Medulla oblongata (tissue), 1 donor: ENCODE measurements around the gene PRELP.

Experiments
- DNase-seq: peaks from one replicate; pipeline ENCODE4 v3.0.0-alpha.2; 2015; ENCODE audit errors: extremely low spot score

PRELP gene

DNA sequence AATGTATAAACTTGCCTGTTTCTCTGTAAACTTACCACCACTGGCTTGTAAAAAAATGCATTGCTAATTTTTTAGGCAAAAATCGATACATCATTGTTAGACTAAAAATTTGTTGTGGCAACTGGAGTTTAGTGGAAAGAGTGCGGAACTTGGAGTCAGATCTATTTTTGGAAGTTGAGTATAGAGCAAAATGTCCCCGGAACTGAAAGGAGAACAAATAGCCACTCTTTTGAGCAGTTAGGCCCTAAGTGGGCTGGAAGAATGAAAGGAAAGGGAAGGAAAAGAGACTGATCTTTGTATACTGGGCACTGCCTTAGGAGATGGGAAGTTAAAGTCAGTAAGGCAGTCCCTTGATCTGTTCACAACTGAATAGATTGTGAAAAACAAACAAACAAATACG lies 48.5 kb downstream of the PRELP start:
- DNase-seq, result peak; percentile 46

DNA sequence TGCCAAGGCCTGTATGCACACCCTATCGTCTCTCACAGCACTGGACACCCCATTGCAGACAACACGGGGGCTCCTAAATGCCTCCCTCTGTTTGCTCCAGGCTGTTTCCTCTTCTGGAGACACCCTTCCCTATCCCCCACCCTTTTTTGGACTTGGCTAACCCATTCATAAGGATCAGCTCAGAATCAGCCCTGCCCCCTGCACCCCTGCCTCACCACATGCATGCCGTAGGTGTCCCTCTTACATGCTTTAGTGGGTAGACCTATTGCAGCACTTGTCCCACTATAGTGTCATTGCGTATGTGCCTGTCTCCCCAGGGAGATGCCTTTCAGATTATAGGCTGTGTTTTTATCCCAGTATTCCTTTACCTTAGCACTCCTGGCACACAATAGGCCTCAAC lies 49.2 kb downstream of the PRELP start:
- DNase-seq, result no peak

DNA sequence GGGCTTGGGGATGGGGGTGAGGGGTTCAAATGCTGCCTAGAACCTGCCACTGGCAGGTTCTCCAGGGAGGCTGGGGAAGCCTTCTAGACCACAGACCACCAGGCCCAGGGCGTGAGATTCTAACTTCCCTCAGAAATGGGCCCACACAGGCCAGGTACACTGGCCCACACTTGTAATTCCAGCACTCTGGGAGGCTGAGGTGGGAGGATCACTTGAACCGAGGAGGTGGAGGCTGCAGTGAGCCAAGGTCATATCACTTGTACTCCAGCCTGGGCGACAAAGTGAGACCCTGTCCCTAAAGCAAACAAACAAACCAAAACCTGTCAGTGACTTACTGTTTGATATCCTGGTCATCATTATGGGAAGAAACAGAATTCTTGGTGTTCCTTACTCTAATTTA lies 50.1 kb downstream of the PRELP start:
- DNase-seq, result no peak

DNA sequence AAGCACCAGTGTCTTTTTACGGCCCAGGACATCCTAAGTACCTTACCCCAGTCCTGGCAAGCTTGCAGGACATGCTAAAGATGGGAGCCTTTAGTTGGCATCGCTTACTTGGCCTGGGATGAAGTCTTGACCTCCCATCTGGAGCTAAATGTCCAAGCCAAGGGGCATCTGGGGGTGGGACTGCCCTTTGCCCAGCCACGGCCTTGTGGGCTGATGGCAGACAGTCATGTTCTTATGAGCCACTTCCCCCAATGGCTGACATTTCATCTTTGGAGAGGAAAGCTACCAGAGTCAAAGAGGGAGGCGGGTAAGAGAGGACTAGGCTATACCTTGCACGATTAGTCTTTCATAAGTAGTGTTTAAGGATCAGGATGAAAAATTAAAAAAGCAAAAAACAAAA lies 50.5 kb downstream of the PRELP start:
- DNase-seq, result no peak

DNA sequence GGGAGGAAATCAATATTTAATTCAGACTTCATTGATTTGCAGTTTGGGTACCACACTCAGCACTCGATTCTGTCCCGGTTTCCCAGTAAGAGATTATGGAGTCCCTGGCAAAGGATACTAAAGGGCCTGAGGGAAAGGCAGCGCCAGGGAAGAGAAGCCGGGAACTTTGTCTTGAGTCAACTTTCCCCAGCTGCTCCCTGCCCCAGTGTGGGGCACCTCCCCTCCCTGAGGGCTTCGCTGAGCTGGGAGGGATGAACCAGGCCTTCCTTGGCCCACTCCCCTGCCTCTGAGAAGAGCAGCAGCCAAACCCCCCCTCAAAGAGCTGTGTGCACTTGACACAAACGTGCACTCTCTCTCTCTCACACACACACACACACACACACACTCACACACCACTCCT lies 51.0 kb downstream of the PRELP start:
- no peak for DNase-seq

DNA sequence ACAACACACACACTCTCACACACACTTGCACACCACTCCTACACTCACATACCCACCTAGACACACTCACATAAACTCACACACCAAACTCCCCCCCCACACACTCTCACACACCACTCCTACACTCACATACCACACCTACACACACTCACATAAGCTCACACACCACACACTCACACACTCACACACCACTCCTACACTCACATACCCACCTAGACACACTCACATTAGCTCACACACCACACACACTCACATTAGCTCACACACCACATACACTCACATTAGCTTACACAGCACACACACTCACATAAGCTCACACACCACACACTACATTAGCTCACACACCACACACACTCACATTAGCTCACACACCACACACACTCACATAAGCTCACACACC lies 51.4 kb downstream of the PRELP start:
- no peak for DNase-seq

DNA sequence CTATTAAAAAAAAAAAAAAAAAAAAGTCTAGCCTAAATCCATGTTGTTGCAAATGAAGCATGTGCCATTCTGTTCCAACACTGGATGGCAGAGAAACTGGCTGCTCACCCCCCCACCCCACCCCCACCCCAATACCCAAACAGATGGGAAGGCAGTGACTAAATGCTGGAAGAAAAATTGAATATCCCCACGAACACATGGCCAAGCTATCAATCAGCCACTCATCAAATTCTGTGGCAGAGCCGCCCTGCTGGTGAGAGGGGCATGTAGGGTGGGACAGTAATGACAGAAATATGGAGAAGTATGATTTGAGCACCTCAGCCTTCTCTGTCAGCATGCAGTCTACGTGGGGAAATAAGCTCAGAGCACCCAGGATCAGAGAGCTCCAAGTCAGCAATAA lies 52.5 kb downstream of the PRELP start:
- DNase-seq, result no peak

DNA sequence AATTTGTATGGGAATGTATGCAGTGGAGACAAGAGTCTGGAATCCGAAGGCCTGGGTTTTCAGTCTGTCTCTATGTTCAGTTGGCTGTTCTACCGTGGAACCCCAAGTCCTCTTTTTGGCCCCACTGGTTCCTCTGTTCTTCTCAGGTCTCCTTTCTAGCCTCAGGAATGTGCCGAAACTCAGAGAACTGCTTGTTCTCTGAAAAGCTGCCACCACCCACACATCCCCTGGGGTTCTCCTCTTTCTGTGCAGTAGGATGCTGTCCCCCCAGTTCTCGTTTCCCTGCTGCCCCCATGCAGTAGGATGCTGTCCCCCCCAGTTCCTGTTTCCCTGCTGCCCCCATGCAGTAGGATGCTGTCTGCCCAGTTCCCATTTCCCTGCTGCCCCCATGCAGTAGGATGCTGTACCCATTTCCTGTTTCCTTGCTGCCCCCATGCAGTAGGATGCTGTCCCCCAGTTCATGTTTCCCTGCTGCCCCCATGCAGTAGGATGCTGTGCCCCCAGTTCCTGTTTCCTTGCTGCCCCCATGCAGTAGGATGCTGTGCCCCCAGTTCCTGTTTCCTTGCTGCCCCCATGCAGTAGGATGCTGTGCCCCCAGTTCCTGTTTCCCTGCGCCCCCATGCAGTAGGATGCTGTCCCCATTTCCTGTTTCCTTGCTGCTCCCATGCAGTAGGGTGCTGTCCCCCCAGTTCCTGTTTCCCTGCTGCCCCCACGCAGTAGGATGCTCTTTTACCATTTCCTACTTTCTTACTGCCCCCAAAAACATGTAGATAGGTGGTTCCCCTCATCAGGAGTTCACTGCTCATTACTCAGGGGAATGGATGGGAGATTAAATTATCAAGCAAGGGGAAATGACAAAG lies 53.6 kb downstream of the PRELP start:
- no peak for DNase-seq

DNA sequence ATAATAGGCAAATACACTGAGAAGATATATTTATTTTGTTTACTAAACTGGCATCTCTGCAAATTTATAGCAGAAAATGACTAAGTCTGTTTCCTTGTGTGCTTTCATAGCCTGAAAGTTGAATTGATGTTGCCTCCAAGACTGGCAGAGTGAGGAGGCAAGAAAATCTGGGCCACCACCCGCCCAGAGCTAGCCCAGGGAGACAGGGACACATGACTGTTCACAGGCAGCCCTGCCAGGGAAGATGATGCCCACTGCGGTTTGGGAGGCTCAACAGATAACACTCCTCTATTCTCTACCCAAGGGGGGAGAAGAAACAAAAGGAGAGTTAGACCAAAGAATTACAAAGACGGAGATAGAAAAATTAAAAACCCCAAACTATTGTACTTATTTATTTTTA lies 55.5 kb downstream of the PRELP start:
- DNase-seq, result no peak

DNA sequence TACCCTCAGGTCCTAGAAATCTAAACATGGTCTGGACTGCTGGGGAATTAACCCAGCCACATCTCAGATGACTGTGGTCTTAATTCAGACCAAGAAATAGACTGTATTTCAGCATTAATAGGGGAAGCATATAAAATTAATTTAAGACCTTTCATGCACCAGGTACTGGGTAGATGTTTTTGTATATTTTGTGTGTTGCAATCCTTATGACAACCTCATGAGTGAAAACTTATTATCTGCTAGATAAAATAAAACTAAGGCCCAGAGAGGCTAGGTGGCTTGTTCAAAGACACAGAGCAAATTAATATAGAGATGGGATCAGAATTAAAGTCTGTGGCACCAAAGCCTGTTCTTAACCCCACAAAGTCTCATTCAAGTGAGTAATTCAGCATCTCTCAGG lies 58.4 kb downstream of the PRELP start:
- no peak for DNase-seq

DNA sequence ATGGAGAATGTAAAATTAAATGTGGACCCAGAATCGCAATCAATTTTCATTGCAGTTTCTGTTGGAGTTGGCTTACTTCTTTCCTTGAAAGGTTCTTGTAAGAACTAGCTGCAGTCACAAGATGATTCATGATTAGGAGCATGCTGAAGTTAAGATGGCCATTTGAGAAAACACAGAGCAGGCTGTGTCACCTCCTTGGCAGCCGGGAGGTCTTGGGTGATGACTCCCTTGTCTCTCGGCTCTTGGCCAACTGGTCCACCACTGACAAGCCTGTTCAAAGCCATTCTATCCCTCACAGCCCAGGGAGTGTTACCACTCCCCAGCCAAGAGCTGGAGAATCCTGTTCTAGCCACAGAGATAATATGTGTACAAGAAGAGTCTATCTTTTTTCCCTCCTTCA lies 58.9 kb downstream of the PRELP start:
- no peak for DNase-seq

DNA sequence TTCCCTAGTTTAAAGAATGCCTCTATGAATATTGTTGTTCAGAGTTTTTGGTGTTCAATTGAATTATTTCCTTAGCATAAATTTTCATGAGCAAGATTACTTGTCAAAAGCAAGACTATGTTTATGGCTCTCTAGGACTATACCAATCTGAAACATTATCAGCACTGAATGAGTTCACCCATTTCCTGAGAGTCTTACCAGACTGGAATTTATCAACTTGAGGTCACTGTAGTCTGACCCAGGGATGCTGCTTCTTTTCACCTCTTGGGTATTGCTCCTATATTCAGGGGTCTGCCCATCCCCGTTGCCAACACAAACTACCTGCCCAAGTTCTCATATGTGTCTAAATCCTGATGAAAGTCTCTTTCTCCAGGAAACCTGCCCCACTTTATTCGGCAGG lies 61.0 kb downstream of the PRELP start:
- no peak for DNase-seq

DNA sequence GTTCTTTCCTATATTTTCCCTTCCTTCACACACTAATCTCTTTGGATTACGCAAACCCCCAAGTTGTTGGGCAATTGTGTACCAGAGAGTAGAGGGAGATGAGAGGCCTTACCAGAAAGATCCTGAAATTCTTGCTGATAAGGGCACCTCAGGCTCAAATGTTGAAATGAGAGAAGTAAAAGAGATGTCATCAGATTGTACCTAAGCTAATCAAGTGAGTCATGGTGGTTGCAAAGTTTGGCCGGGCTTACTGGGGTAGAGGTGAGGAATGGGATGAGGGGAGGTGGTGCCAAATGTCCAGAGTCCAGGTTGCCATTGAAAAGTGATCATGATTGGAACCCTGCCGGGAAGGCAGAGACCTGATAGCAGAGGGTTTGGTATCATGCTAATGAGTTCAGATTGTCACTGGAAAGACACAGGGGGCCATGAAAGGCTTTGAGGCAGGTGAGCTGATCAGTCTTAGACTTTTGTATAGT lies 61.4 kb downstream of the PRELP start:
- no peak for DNase-seq

DNA sequence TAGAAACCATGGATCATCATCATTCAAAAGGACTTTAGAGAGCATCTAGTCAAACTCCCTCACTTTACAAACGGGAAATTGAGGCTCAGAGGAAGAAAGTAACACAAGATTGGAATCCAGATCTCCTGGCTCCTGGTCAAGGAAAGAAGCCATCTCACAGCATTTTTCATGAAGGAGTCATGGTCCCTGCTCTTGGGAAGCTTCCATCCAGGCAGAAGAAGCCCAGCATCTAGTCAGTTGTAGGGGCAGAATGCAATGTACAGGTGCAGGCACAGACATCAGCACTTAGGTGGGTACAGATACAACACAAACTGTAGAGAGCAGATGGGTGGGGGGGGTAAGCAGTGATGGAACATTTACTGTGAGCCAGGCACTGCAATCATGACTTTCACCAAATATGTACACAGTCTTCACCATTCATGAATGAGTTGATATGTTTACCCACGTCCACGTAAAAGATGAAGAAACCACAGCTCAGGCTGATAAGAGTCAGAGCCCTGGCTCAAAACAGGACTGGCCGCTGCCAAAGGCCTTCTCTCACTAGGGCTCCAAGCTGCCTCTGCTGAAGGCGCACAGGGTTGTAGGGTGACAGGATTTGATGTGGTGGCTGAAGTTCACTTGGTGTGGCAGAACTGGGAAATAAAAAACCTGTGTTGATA lies 62.3 kb downstream of the PRELP start:
- no peak for DNase-seq

DNA sequence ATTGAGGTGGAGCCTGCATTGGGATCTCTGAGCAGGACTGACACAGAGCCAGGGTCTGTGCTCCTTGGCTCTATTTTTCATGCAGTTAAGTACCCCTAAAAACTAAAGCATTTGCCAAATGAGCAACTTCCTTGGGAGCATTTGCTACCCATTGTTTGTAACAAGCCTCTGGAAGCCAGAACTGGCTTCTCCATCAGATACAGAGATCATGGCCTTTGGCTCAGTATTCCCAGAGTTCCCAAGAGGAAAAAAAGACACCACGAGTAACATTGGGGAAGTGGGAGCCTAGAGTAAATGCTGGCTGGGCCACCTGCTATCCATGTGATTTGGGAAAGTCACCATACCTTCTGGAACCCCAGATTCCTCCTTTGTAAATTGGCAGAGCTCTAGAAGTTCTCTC lies 63.1 kb downstream of the PRELP start:
- DNase-seq, result no peak

DNA sequence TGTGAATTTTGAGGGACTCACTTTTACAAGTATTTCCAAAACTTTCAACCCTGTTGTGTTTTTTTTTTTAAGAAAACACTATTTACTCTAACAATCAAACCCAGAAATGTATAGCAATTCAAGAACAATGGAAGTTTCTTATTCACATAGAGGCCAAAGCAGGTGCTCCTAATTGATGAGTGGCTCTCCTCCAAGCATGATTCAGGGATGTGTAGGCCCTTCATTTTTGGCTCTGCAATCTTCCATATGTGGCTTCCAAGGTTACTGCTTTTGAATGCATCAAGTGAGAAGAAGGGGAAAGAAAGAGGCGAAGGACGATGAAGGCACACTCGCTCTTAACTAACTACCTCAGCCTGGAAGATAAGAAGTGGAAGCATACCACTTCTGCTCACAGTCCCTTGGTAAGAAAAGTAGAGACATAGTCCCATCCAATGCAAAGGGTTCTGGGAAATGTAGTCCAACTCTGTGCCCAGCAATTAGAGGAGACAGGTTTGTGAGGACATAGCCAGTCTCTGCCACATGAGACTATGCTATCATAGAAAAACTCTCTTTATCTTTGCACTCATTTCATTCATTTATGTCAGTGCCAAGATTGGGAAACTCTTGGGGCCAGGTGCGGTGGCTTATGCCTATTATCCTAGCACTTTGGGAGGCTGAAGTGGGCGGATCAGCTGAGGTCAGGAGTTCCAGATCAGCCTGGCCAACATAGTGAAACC lies 64.4 kb downstream of the PRELP start:
- no peak for DNase-seq
